Osteoblast (primary cell): ENCODE results near the gene NDUFC1. TPM values are rescaled to one million over a fixed set of nuclear protein-coding genes. Genes with fewer than 3 reads are reported as not detected.
"Not testable (repeated sequence)": the region's sequence is repeated elsewhere in the genome, so short reads cannot be mapped to it uniquely, and the experiment has no call there.

ENCODE experiments used
- DNase-seq: peaks from one replicate; pipeline ENCODE4 v3.0.0; 2011; ENCODE audit warnings: low spot score, mixed read lengths; ENCODE audit not compliant: insufficient read length; ENCODE audit errors: missing footprints
- H2AFZ ChIP-seq: 2 replicates; pipeline ENCODE4 v1.6.0; 2011; ENCODE audit warnings: mild to moderate bottlenecking, low read length
- H3K27ac ChIP-seq: 2 replicates; pipeline ENCODE4 v1.5.1; 2011; ENCODE audit warnings: mild to moderate bottlenecking, low read depth, low read length, moderate library complexity
- H3K27me3 ChIP-seq: 2 replicates; pipeline ENCODE4 v1.6.0; 2012; ENCODE audit warnings: mild to moderate bottlenecking, control low read depth, inconsistent platforms, low read length, moderate library complexity; ENCODE audit not compliant: insufficient read depth
- H3K36me3 ChIP-seq: 2 replicates; pipeline ENCODE4 v1.5.1; 2011; ENCODE audit warnings: mild to moderate bottlenecking, low read length, control low read depth, moderate library complexity; ENCODE audit not compliant: insufficient read depth
- H3K4me1 ChIP-seq: 2 replicates; pipeline ENCODE4 v1.5.1; 2011; ENCODE audit warnings: mild to moderate bottlenecking, low read length, control low read depth, moderate library complexity; ENCODE audit not compliant: insufficient read depth
- H3K4me2 ChIP-seq: 2 replicates; pipeline ENCODE4 v1.6.0; 2011; ENCODE audit warnings: mild to moderate bottlenecking, low read length; ENCODE audit not compliant: insufficient read depth
- H3K4me3 ChIP-seq: fragments of 200-600 bp; sonication (generic); 3 replicates; pipeline ENCODE4 v1.5.1; 2012; ENCODE audit warnings: mild to moderate bottlenecking, low read length, inconsistent platforms; ENCODE audit not compliant: insufficient read depth
- H3K79me2 ChIP-seq: 2 replicates; pipeline ENCODE4 v1.6.0; 2012; ENCODE audit warnings: mild to moderate bottlenecking, low read length, control low read depth, inconsistent platforms; ENCODE audit not compliant: insufficient read depth
- H3K9me3 ChIP-seq: 2 replicates; pipeline ENCODE4 v1.5.1; 2011; ENCODE audit warnings: low read depth, low read length, control low read depth
- H4K20me1 ChIP-seq: 2 replicates; pipeline ENCODE4 v1.6.0; 2012; ENCODE audit warnings: mild to moderate bottlenecking, low read length, control low read depth; ENCODE audit not compliant: insufficient read depth
- total RNA-seq: library from RNA; depleted of rRNA; stranded (reverse); fragments of >200 nt; gene quantifications from 2 replicates; pipeline ENCODE4 v1.2.3, GENCODE V29; 2012
- TF ChIP-seq, protein P1 (sequence below): IDR thresholded peaks from 2 replicates; pipeline ENCODE4 v1.5.1; 2011; ENCODE audit warnings: mild to moderate bottlenecking, low read depth, low read length, moderate library complexity; ENCODE audit errors: extremely low read depth

NDUFC1 gene
- total RNA-seq, 1 donor = 25.7 TPM

DNA sequence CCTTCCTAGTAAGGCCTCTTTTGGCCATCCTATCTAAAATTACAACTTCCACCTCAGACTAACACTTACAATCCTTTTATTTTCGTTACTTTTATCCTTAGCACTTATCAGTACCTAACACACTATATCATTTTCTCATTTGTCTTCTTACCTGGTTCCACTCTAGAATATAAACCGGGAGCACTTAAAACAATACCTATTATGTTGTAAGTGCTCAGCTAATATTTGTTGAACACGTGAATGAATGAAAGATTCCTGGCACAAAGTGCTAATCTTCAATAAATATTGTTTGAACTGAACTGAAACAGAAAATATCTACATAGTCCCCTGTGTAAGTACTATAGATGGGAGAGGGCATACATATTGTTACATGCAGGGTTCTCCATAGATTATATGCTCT is 36.6 kb downstream of the NDUFC1 start:
- Histone ChIP-seq H3K4me2 (peak overlapping the region; percentile 85), H3K79me2 (no peaks in the 10 kb centered on the region), H4K20me1 (no peaks in the 10 kb centered on the region), H3K27me3 (no peaks in the 10 kb centered on the region), H3K4me1 (peaks cover 22% of the 10 kb centered on the region), H3K36me3 (no peaks in the 10 kb centered on the region), H2AFZ (no peak overlapping the region), H3K9me3 (no peaks in the 10 kb centered on the region), H3K27ac (no peak overlapping the region), H3K4me3 (no peak overlapping the region)
- TF ChIP-seq, protein P1, sequence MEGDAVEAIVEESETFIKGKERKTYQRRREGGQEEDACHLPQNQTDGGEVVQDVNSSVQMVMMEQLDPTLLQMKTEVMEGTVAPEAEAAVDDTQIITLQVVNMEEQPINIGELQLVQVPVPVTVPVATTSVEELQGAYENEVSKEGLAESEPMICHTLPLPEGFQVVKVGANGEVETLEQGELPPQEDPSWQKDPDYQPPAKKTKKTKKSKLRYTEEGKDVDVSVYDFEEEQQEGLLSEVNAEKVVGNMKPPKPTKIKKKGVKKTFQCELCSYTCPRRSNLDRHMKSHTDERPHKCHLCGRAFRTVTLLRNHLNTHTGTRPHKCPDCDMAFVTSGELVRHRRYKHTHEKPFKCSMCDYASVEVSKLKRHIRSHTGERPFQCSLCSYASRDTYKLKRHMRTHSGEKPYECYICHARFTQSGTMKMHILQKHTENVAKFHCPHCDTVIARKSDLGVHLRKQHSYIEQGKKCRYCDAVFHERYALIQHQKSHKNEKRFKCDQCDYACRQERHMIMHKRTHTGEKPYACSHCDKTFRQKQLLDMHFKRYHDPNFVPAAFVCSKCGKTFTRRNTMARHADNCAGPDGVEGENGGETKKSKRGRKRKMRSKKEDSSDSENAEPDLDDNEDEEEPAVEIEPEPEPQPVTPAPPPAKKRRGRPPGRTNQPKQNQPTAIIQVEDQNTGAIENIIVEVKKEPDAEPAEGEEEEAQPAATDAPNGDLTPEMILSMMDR = no peak
- DNase-seq = no peak

- no peaks in the 10 kb centered on the region for H3K79me2 ChIP-seq
- no peaks in the 10 kb centered on the region for H4K20me1 ChIP-seq
- no peak overlapping the region for H3K27ac ChIP-seq
- peak; percentile 19 for DNase-seq
- H3K36me3 ChIP-seq = no peaks in the 10 kb centered on the region
- H2AFZ ChIP-seq = no peak overlapping the region
- TF ChIP-seq, protein P1 = no peak
- H3K4me3 ChIP-seq = no peak overlapping the region
- H3K4me2 ChIP-seq = no peak overlapping the region
- no peaks in the 10 kb centered on the region for H3K4me1 ChIP-seq
- no peaks in the 10 kb centered on the region for H3K27me3 ChIP-seq
- no peaks in the 10 kb centered on the region for H3K9me3 ChIP-seq
Measured at GRCh38 chr4:139256349-139256748, 45.9 kb downstream of the NDUFC1 start.

DNA sequence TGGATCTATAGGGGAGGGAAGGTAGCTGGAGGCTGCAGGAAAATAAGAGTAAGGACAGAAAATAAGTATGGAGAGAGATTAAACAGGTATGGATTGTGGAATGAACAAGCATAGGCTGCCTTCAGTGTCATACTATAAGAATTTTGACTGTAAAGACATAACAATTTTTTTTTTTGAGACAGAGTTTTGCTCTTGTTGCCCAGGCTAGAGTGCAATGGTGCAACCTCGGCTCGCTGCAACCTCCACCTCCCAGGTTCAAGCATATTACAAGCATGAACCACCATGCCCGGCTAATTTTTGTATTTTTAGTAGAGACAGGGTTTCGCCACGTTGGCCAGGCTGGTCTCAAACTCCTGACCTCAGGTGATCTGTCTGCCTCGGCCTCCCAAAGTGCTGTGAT is 46.7 kb downstream of the NDUFC1 start:
- H2AFZ ChIP-seq, H4K20me1 ChIP-seq, H3K27me3 ChIP-seq, H3K79me2 ChIP-seq, H3K4me2 ChIP-seq, H3K36me3 ChIP-seq, H3K9me3 ChIP-seq, DNase-seq, H3K4me1 ChIP-seq, H3K27ac ChIP-seq, H3K4me3 ChIP-seq: not testable (repeated sequence)

DNA sequence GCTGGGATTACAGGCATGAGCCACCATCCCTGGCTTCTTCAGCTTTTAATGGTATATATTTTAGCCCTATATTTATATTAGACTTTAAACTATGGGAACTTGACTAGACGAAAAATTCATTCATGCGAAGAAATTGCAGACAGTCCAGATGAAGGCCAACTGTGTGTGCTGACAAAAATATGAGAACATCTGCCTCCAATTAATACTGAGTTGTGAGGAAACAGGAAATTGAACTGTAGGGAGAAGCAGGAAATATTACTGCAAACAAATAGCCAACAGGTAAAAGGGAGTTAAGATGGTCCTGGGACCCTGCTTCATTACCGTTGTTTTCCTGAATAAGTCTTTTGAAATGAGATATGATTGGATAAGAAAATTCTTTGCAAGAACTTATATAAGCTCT is 48.6 kb downstream of the NDUFC1 start:
- TF ChIP-seq, protein P1 = no peak
- Histone ChIP-seq H2AFZ (no peak overlapping the region), H3K36me3 (no peaks in the 10 kb centered on the region), H3K27me3 (no peaks in the 10 kb centered on the region), H4K20me1 (no peaks in the 10 kb centered on the region), H3K4me3 (no peak overlapping the region), H3K4me2 (no peak overlapping the region), H3K4me1 (no peaks in the 10 kb centered on the region), H3K79me2 (no peaks in the 10 kb centered on the region), H3K27ac (no peak overlapping the region), H3K9me3 (no peaks in the 10 kb centered on the region)
- no peak for DNase-seq
